ENCODE measurements around the gene TMEM156.

DNA sequence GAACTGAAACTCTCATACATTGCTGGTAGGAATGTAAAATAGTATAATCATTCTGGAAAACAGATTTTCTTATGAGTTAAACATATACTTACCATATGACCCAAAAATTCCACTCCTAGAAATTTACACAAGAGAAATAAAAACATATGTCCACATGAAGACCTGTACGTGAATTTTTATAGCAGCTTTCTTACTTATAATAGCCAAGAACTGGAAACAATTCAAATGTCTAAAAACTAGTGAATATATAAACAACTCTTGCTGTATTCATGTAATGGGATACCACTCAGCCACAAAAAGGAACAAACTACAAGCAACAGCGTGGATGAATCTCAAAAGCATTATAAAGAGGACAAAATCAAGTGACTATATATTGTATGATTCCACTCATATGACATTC is 27.5 kb downstream of the TMEM156 start:
- TF ChIP-seq, protein P1, sequence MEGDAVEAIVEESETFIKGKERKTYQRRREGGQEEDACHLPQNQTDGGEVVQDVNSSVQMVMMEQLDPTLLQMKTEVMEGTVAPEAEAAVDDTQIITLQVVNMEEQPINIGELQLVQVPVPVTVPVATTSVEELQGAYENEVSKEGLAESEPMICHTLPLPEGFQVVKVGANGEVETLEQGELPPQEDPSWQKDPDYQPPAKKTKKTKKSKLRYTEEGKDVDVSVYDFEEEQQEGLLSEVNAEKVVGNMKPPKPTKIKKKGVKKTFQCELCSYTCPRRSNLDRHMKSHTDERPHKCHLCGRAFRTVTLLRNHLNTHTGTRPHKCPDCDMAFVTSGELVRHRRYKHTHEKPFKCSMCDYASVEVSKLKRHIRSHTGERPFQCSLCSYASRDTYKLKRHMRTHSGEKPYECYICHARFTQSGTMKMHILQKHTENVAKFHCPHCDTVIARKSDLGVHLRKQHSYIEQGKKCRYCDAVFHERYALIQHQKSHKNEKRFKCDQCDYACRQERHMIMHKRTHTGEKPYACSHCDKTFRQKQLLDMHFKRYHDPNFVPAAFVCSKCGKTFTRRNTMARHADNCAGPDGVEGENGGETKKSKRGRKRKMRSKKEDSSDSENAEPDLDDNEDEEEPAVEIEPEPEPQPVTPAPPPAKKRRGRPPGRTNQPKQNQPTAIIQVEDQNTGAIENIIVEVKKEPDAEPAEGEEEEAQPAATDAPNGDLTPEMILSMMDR (conservative IDR thresholded peaks at IDR 0.05 in 1 of 2, IDR thresholded peaks at IDR 0.05 in 1 of 2; ENCODE audit: extremely low read depth in 1 of 2, insufficient read depth in 1 of 2, low read depth in 1 of 2, low read length in 2 of 2), result no peak
- no peak for TF ChIP-seq EZH2 (IDR thresholded peaks at IDR 0.05; ENCODE audit: borderline replicate concordance, low read length)

Data from mammary epithelial cell (primary cell).